ENCODE measurements around the gene EFNA2.

The EFNA2 gene

DNA sequence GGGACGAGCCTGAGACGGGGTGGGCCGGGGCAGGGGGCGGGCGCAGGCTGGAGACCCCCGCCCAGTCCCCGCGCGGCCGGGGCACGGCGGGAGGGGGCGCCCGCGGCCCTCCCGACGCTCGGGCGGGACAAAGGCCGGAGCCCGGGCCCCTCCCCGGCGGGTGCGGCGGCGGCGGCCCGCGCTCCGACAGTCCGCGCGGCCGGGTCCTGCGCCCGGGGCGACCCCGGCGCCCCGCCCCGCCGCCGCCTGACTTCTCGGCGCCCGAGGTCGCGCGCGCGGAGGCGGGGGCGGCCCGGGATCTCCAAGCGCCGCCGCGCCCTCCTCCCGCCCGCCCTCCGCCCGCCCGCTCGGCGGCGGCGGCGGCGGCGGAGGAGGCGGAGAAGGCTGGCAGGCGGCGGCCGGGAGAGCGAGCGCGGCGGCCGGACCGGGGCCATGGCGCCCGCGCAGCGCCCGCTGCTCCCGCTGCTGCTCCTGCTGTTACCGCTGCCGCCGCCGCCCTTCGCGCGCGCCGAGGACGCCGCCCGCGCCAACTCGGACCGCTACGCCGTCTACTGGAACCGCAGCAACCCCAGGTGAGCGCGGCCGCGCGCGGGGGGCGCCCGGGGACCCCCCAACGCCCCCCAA lies at the start of gene EFNA2:
EFNA2 (plus strand) TSS at position 137 of the 624 bp plus-strand sequence; CDS start at position 433, 296 bp downstream.
- no peaks in the 10 kb centered on the region for H3K9me3 ChIP-seq
- H3K9ac ChIP-seq, result peak within 1 kb of the TSS; percentile 60
- peak within 1 kb of the TSS; percentile 98 for H3K4me2 ChIP-seq
- peak within 1 kb of the TSS; percentile 72 for H3K4me3 ChIP-seq
- no peak for TF ChIP-seq Cebpa-rat (IDR thresholded peaks at IDR 0.05)
- peaks cover 61% of the 10 kb centered on the region for H4K20me1 ChIP-seq
- peaks cover 78% of the 10 kb centered on the region for H3K27me3 ChIP-seq
- no peaks in the 10 kb centered on the region for H3K36me3 ChIP-seq
- peak within 1 kb of the TSS; percentile 53; the same call in 1 of the 2 replicates for H3K27ac ChIP-seq
- H3K4me1 ChIP-seq, result peaks cover 40% of the 10 kb centered on the region

DNA sequence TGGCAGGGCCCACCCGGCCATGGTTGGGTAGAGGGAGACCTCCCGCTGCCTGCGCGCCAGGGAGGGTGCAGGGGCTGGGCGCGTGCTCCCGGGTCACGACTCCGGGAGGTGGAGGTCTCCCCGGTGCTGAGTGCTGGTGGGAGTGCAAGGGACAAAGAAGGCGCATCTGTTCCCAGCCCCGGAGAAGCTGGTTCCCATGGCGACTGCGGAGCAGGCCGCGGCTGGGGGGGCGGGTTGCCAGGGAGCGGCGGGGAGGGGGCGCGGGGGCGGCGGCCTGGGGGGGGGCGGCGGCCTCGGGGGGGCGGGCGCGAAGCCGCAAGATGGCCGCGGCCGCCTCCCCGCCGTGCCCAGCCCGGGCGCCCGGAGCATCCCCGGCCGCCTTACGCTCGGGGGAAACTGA lies 49.1 kb upstream of the EFNA2 start:
- Histone ChIP-seq H3K27me3 (peaks cover 54% of the 10 kb centered on the region), H3K9ac (peak overlapping the region; percentile 75; the same call in 1 of the 2 replicates), H3K4me3 (peak overlapping the region; percentile 78), H3K4me2 (peak overlapping the region; percentile 100), H4K20me1 (peaks cover 28% of the 10 kb centered on the region), H3K36me3 (no peaks in the 10 kb centered on the region), H3K9me3 (no peaks in the 10 kb centered on the region), H3K27ac (no peak overlapping the region), H3K4me1 (peaks cover 49% of the 10 kb centered on the region)
- TF ChIP-seq Cebpa-rat (IDR thresholded peaks at IDR 0.05), result no peak

DNA sequence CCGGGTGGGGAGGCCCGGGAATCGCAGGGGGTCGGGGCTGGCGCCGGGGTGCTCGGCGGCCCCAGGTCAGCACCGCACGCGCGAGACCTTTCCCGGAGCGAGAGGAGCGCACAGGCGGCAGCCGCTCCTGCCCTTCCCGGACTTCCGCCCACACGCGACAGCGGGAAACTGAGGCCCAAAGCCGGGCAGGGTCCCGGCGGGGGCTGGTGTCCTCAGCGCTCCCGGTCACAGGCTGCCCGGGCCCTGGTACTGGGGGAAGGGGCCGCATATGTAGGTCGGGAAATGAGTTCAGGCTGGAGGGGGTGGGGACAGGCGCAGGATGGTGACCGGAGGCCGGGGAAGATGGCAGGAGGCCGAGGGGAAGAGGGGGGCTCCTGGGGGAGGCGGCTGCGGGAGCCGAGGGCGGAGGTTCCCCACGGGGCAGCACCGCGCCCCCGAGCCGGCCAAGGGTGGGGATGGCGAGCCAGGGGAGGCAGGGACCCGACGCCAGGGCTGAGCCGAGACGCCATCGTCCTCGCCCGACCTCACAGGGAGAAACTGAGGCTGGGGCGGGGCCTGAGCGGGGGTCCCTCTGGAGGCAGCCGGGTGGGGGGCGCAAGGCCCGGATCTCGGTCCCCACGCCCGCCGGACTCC lies 48.5 kb upstream of the EFNA2 start:
- no peak for TF ChIP-seq Cebpa-rat (IDR thresholded peaks at IDR 0.05)
- H3K4me3 ChIP-seq, result peak overlapping the region; percentile 78
- H3K9ac ChIP-seq, result peak overlapping the region; percentile 75
- H3K27ac ChIP-seq, result peak overlapping the region; percentile 18; the same call in 1 of the 2 replicates
- H3K9me3 ChIP-seq, result no peaks in the 10 kb centered on the region
- peak overlapping the region; percentile 100 for H3K4me2 ChIP-seq
- H3K36me3 ChIP-seq, result no peaks in the 10 kb centered on the region
- peaks cover 54% of the 10 kb centered on the region for H3K27me3 ChIP-seq
- H4K20me1 ChIP-seq, result peaks cover 28% of the 10 kb centered on the region
- peaks cover 48% of the 10 kb centered on the region for H3K4me1 ChIP-seq

DNA sequence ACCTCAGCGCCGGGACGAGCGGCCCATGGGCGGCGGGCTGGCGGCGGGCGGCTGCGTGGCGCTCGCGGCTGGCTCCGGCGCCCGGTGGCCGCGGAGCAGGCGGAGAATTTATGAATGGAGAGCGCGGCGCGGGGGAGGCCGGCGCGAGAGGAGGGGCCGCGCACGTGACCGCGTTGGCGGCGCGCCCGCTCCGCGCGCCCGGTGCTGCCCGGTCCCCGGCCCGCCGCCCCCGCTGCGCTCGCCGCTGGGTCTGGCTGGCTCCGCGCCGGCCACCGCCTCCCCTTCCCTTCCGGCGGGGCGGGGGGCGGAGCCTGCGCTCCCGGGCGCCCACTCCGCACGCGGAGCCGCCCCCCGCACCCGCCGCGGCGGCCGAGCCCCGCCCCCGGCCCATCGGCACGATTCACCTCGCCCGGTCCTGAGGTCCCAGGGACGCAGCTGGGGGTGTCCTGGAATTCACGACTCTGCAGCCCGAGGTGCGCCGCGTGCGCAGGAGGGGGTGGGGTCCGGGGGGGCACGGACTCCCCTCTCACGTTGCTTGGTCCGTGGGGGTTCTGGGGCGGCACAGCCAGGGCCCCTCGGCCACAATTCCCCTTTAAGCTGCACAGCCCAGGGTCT lies 47.8 kb upstream of the EFNA2 start, which contains the start of gene CBARP:
CBARP (minus strand) TSS at position 252 of the 615 bp plus-strand sequence. CDS start 1,905 bp downstream, outside the sequence.
- Histone ChIP-seq H3K27ac (peak within 1 kb of the TSS; percentile 18; the same call in 1 of the 2 replicates), H4K20me1 (peaks cover 35% of the 10 kb centered on the region), H3K9ac (peak within 1 kb of the TSS; percentile 75), H3K4me2 (peak within 1 kb of the TSS; percentile 100), H3K36me3 (no peaks in the 10 kb centered on the region), H3K9me3 (no peaks in the 10 kb centered on the region), H3K27me3 (peaks cover 54% of the 10 kb centered on the region), H3K4me1 (peaks cover 50% of the 10 kb centered on the region), H3K4me3 (peak within 1 kb of the TSS; percentile 78)
- no peak for TF ChIP-seq Cebpa-rat (IDR thresholded peaks at IDR 0.05)

DNA sequence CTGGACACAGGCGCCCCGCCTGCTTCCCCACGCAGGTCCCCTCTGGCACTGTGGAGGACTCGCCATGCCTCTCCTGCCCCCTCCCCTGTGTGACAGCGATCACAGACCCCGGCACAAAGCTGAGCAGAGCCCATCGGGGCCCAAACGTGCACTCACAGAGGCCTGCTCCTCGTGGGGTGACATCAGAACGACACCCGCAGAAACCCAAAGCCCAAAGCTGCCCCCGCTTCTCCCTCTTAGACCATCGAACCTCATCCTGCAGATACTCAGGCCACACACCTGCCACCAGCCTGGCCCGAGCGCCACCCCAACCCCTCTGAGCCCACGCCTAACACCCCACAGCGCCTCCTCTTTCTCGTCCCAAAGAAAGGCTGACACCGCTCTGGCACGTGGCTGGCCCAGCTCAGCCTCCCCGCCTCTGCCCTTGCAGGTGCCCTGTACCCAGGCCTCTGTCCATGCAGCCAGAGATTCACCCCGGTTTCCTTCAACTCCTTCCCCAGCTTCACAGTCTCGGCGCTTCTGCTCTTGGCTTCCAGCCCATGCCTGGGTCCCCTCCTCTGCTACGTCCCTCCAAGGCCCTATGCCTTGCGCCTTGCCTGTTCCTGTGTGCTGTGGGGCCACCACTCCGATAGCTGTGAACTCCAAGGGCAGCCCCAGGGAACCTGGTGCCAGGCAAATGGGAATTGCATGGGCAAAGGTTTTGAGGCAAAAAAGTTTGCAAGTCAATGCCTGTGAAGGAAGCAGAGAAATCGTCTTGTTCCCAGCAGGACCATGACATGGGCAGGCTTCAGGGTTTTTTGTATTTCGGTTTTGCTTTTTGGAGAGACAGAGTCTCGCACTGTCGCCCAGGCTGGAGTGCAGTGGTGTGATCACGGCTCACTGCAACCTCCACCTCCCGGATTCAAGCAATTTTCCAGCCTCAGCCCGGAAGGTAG lies 47.0 kb upstream of the EFNA2 start:
- Histone ChIP-seq H3K36me3 (peaks cover 6% of the 10 kb centered on the region; the same call in 1 of the 2 replicates), H3K4me1 (peaks cover 58% of the 10 kb centered on the region), H3K4me3 (peak overlapping the region; percentile 78), H3K27me3 (peaks cover 54% of the 10 kb centered on the region), H3K9ac (no peak overlapping the region), H3K9me3 (no peaks in the 10 kb centered on the region), H4K20me1 (peaks cover 35% of the 10 kb centered on the region), H3K27ac (no peak overlapping the region), H3K4me2 (peak overlapping the region; percentile 100)
- TF ChIP-seq Cebpa-rat (IDR thresholded peaks at IDR 0.05), result no peak

DNA sequence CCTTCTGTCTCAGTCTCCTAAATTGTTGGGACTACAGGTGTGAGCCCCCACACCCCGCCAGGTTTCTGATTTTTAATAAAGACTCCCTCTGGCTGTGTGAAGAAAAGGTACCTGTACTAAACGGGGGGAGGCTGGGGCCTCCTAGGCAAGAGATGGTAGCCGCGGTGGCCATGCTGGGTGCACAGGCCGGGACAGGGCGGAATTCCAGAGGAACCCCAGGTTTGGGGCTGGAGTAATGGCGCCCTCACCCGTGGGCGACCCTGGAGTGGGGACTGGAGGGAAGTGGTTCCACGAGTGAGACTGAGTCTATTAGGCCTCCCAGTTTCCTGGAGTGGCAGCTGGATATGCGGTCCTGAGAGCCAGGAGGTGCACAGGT lies 46.3 kb upstream of the EFNA2 start:
- H3K9ac ChIP-seq, result no peak overlapping the region
- peak overlapping the region; percentile 95; the same call in 1 of the 2 replicates for H3K4me3 ChIP-seq
- H3K4me2 ChIP-seq, result peak overlapping the region; percentile 98

DNA sequence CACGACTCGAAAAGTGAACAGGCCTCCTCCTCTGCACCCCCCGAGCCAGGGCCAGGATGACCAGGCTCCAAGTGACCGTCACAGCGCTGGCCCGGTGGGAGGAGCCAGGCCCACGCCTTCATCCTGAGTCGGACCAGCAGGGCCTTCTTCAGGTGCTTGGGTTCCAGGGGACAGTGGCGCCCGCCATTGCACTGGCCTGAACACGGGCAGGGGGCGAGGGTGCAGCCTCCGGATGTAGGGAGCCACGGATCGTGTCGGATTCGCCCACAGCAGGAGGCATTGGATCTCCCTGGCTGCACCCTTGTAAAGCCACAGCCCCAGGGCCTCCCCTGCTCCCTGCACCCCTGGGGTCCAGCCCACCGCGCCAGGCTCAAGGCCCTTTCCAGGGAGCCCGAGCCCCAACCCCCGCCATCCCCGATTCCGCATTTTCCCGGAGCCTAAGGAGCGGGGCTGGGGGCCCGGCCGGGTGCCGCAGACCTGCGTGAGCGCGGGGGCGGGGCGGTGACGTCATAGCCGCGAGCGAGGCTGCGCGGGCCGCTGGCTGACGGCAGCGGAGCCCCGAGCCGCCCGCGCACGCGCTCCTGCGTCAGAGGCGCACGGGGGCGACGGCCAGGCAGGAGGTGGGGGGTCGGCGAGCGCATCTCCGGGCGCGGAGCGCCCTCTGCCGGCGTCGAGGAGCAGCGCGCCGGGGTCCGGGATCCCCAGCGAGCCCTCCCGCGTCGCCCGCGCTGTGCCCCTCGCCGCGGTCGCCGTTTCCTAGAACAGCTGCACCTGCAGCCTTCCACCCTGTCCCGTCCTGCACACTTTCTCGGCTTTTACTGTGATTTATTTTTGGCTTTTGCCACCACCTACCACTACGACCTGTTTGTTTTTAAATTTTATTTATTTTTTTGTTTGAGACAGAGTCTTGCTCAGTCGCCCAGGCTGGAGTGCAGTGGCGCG lies 45.6 kb upstream of the EFNA2 start:
- TF ChIP-seq Cebpa-rat (IDR thresholded peaks at IDR 0.05), result no peak
- peak overlapping the region; percentile 50; the same call in 1 of the 2 replicates for H3K9ac ChIP-seq

More for the DNA sequence above, 46.3 kb upstream of the EFNA2 start:
- Histone ChIP-seq H4K20me1 (peaks cover 42% of the 10 kb centered on the region), H3K27ac (no peak overlapping the region), H3K9me3 (no peaks in the 10 kb centered on the region), H3K36me3 (peaks cover 13% of the 10 kb centered on the region; the same call in 1 of the 2 replicates), H3K27me3 (peaks cover 54% of the 10 kb centered on the region), H3K4me1 (peaks cover 66% of the 10 kb centered on the region)
- TF ChIP-seq Cebpa-rat (IDR thresholded peaks at IDR 0.05), result no peak

DNA sequence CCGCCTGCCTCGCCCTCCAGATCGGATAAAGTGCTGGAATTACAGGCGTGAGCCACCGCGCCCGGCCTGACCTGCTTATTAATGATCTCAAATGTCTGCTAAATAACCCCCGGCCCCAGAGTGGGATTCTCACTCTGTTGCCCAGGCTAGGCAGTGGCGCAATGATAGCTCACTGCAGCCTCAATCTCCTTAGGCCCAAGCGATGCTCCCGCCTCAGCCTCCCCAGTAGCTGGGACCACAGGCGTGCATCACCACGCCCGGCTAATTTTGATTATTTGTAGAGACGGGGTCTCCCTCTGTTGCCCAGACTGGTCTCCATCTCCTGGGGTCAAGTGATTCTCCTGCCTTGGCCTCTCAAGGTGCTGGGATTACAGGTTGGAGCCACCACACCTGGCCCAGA lies 44.7 kb upstream of the EFNA2 start:
- H3K4me2 ChIP-seq, result peak overlapping the region; percentile 98
- no peaks in the 10 kb centered on the region for H3K9me3 ChIP-seq
- peak overlapping the region; percentile 95 for H3K4me3 ChIP-seq
- H3K36me3 ChIP-seq, result peaks cover 13% of the 10 kb centered on the region; the same call in 1 of the 2 replicates
- peak overlapping the region; percentile 95; the same call in 1 of the 2 replicates for H3K9ac ChIP-seq
- no peak for TF ChIP-seq Cebpa-rat (IDR thresholded peaks at IDR 0.05)
- H3K4me1 ChIP-seq, result peaks cover 81% of the 10 kb centered on the region
- H4K20me1 ChIP-seq, result peaks cover 42% of the 10 kb centered on the region
- H3K27ac ChIP-seq, result peak overlapping the region; percentile 95; the same call in 1 of the 2 replicates
- peaks cover 41% of the 10 kb centered on the region for H3K27me3 ChIP-seq

More for the DNA sequence above, 45.6 kb upstream of the EFNA2 start:
- H3K27ac ChIP-seq, result no peak overlapping the region
- peak overlapping the region; percentile 98 for H3K4me2 ChIP-seq
- no peaks in the 10 kb centered on the region for H3K9me3 ChIP-seq
- H3K36me3 ChIP-seq, result peaks cover 13% of the 10 kb centered on the region; the same call in 1 of the 2 replicates
- peaks cover 46% of the 10 kb centered on the region for H4K20me1 ChIP-seq
- H3K4me1 ChIP-seq, result peaks cover 73% of the 10 kb centered on the region
- H3K27me3 ChIP-seq, result peaks cover 49% of the 10 kb centered on the region
- peak overlapping the region; percentile 95 for H3K4me3 ChIP-seq

Measured in BLaER1 (cell line).